ENCODE measurements around the gene FBXL2.

Gene FBXL2

DNA sequence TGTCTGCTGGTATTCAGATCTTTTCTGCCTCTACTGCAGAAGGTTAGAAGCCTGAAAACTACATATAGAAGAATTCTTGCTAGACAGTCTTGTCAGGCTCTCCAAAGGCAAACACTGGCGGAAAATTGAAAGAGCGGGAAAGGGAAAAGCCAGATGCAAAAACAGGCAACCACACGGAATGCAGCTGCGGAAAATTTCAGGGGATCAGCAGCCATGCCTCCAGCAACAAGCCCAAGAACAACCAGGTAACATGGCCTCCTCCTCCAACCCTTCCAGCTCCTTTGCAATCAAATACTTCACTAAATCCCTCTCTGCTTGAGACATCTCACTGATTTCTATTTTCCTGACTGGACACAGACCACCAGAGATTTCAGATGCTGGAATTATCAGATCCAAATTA lies 153.3 kb downstream of the FBXL2 start:
- no peak for FAIRE-seq

GRCh38 chr3:33433843-33434242 lies 156.6 kb downstream of the FBXL2 start:
- FAIRE-seq, result no peak

All from A204.1 (cell line).